Measurements from ENCODE around the gene MEI4. TPM values are rescaled to one million over a fixed set of nuclear protein-coding genes. Genes with fewer than 3 reads are reported as not detected.

The MEI4 gene
- total and polyA plus RNA-seq, 2 of the 13 experiments (the other 11 are each of a cell fraction or from before 2014, with no cell fraction given), result not detected

DNA sequence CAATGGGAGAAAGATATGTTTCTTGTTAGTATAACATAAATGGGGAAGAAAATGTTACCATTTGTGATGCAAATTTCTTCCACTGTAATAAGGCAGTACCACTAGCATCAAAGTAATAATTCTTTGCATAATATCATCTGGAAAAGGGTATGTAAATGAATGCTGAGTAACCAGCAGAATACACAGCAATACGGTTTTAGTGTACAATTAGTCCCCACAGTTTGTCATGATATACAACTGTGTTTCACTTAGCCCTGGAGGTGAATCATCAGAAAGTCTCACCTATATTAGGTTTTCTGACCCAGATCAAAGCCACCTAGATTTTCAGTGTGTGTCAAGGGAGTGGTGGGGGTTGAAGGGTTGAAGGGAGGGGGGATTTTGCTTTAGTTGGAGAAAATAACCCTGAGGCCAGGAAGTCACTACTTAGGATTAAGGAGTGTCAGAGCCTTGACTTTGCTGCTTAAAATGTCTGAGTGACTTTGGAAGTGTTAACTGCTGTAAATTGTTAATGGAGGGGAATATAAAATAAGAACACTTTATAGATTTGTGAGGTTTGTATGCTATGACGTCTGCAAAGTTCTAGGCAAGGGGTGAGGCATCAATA is 8.6 kb upstream of the MEI4 start:
- ChIA-PET POLR2A (no interaction called here), CTCF (ENCODE audit: low intra/inter-chr PET ratio, low total read pairs) (no interaction called here)
- Histone ChIP-seq H3K9me3 (ENCODE audit: low read length) (no peaks in the 10 kb centered on the region), H3K4me1 (ENCODE audit: insufficient read depth, low read length) (no peaks in the 10 kb centered on the region), H3K79me2 (ENCODE audit: insufficient read depth, low read length) (no peaks in the 10 kb centered on the region), H3K36me3 (replicated peaks in 1 of 2; ENCODE audit: control insufficient read depth in 1 of 2, insufficient read depth in 2 of 2, low read length in 2 of 2) (no peaks in the 10 kb centered on the region), H3K9ac (ENCODE audit: insufficient read depth, low read depth, low read length) (no peak overlapping the region), H3K4me3 (replicated peaks in 1 of 3; ENCODE audit: insufficient read depth in 1 of 3, low read depth in 2 of 3, low read length in 3 of 3) (no peak overlapping the region), H3K27ac (ENCODE audit: extremely low read length, insufficient read depth, low read length) (no peak overlapping the region), H3K4me2 (ENCODE audit: low read depth, low read length) (no peak overlapping the region), H4K20me1 (ENCODE audit: insufficient read depth, low read length) (no peaks in the 10 kb centered on the region), H2AFZ (ENCODE audit: low read length) (no peak overlapping the region), H3K27me3 (ENCODE audit: control insufficient read depth in 1 of 2, insufficient read depth in 2 of 2, low read length in 2 of 2) (no peaks in the 10 kb centered on the region)
- WGBS (ENCODE audit: low lambda C conversion rate), result 0% methylated on average over 2 of the region's 2 CpGs
- no TSS peak for BruUV-seq (replicated peaks)
- in situ Hi-C loops (cut with HindIII; ENCODE audit: extremely low pct_ligation_motif_present, low pct_unique_long_range_greater_than_20kb) (no loop called here), intact Hi-C loops (cut with micrococcal nuclease; ENCODE audit: unreplicated experiment) (no loop called here)
- DNase-seq (ENCODE audit: low spot score), result no peak
- ATAC-seq, result no peak
- no peak for FAIRE-seq
- TF ChIP-seq KMT2A (CRISPR knock-in tag; IDR thresholded peaks at IDR 0.05) (no peak), PHF8 (CRISPR knock-in tag; IDR thresholded peaks at IDR 0.05) (no peak), ZNF75D (CRISPR knock-in tag; IDR thresholded peaks at IDR 0.05; ENCODE audit: borderline replicate concordance) (no peak), NFYB (CRISPR knock-in tag; IDR thresholded peaks at IDR 0.05) (no peak), ZKSCAN1 (IDR thresholded peaks at IDR 0.05; ENCODE audit: low read length) (no peak), SALL1 (CRISPR knock-in tag; IDR thresholded peaks at IDR 0.05) (no peak), HNRNPUL1 (IDR thresholded peaks at IDR 0.05; ENCODE audit: low read depth, low read length) (no peak), THAP8 (CRISPR knock-in tag; IDR thresholded peaks at IDR 0.05; ENCODE audit: borderline replicate concordance) (no peak), LCORL (IDR thresholded peaks at IDR 0.05) (no peak), LCORL (CRISPR knock-in tag; IDR thresholded peaks at IDR 0.05) (no peak), CEBPB (IDR thresholded peaks at IDR 0.05; ENCODE audit: borderline replicate concordance, low read depth, low read length) (no peak), STAT6 (CRISPR knock-in tag; IDR thresholded peaks at IDR 0.05; ENCODE audit: borderline replicate concordance) (no peak), FOXJ3 (CRISPR knock-in tag; IDR thresholded peaks at IDR 0.05; ENCODE audit: borderline replicate concordance) (no peak), EHMT2 (IDR thresholded peaks at IDR 0.05; ENCODE audit: borderline replicate concordance, low read depth, low read length) (no peak), ZNF34 (CRISPR knock-in tag; IDR thresholded peaks at IDR 0.05; ENCODE audit: borderline replicate concordance) (no peak)
- TF ChIP-seq, protein P1, sequence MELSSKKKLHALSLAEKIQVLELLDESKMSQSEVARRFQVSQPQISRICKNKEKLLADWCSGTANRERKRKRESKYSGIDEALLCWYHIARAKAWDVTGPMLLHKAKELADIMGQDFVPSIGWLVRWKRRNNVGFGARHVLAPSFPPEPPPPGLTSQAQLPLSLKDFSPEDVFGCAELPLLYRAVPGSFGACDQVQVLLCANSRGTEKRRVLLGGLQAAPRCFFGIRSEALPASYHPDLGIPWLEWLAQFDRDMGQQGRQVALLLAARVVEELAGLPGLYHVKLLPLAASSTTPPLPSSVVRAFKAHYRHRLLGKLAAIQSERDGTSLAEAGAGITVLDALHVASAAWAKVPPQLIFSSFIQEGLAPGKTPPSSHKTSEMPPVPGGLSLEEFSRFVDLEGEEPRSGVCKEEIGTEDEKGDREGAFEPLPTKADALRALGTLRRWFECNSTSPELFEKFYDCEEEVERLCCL (CRISPR knock-in tag; IDR thresholded peaks at IDR 0.05; ENCODE audit: borderline replicate concordance), result no peak

All from HepG2 (cell line).